ENCODE data around the gene ZNF526. TPM values are rescaled to one million over a fixed set of nuclear protein-coding genes. Genes with fewer than 3 reads are reported as not detected.

Gene ZNF526
- total and polyA plus RNA-seq, 12 donors: 2.0 to 12.5 (median 6.2) TPM

GRCh38 chr19:42214810-42215485, 5.2 kb upstream of the ZNF526 start:
- TF ChIP-seq CTCF (IDR thresholded peaks at IDR 0.05) (no peak), POLR2A (IDR thresholded peaks at IDR 0.05) (no peak)
- peaks cover 0 to 30% of the 10 kb centered on the region in 2 donors for H3K36me3 ChIP-seq (replicated peaks in 1 of 2)

GRCh38 chr19:42216653-42217519, 3.2 kb upstream of the ZNF526 start:
- Histone ChIP-seq H3K27me3 (no peaks in the 10 kb centered on the region), H3K27ac (peak overlapping the region; percentile 61 to 97 (median 74)), H3K4me1 (replicated peaks in 1 of 2) (peaks cover 17 to 69% of the 10 kb centered on the region in 2 donors), H3K9me3 (replicated peaks in 1 of 3) (no peaks in the 10 kb centered on the region), H3K4me3 (peak overlapping the region; percentile 34 to 86 (median 68)), H3K36me3 (replicated peaks in 1 of 2) (peaks cover 0 to 19% of the 10 kb centered on the region in 2 donors)
- intact Hi-C loops (cut with DNase I): no loop called here
- TF ChIP-seq POLR2A (IDR thresholded peaks at IDR 0.05) (no peak), CTCF (IDR thresholded peaks at IDR 0.05) (no peak)
- 0 to 2% (median 1%) methylated on average over 1 to 79 of the region's 79 CpGs for WGBS, 4 donors
- peak in 6 of 7 donors; percentile 55 to 71 (median 63) for DNase-seq

More at GRCh38 chr19:42214810-42215485, 5.2 kb upstream of the ZNF526 start:
- no peak for DNase-seq
- intact Hi-C loops (cut with DNase I): no loop called here
- Histone ChIP-seq H3K27ac (peak overlapping the region in 1 of 5 donors; percentile 30), H3K9me3 (replicated peaks in 1 of 3) (no peaks in the 10 kb centered on the region), H3K4me3 (no peak overlapping the region), H3K4me1 (replicated peaks in 1 of 2) (peaks cover 12 to 59% of the 10 kb centered on the region in 2 donors), H3K27me3 (no peaks in the 10 kb centered on the region)
- 65 to 76% (median 72%) methylated on average over 7 to 11 of the region's 11 CpGs for WGBS, 4 donors

GRCh38 chr19:42217520-42218437, 2.3 kb upstream of the ZNF526 start, which contains the start of gene DEDD2:
TSS of gene DEDD2 (minus strand) at chr19:42217677. CDS start at chr19:42217007, 670 bp downstream.
- intact Hi-C loops (cut with DNase I): no loop called here
- H3K4me3 ChIP-seq: peak within 1 kb of the TSS; percentile 34 to 86 (median 68)
- H3K4me1 ChIP-seq (replicated peaks in 1 of 2): peaks cover 17 to 62% of the 10 kb centered on the region in 2 donors
- H3K27ac ChIP-seq: peak within 1 kb of the TSS; percentile 64 to 97 (median 74)
- WGBS, 4 donors: 15 to 24% (median 16%) methylated on average over 36 to 57 of the region's 57 CpGs
- H3K9me3 ChIP-seq (replicated peaks in 1 of 3): no peaks in the 10 kb centered on the region
- TF ChIP-seq POLR2A (IDR thresholded peaks at IDR 0.05) (peak; percentile 42 to 78), CTCF (IDR thresholded peaks at IDR 0.05) (no peak)
- DNase-seq: peak; percentile 98 to 99 (median 98)
- no peaks in the 10 kb centered on the region for H3K27me3 ChIP-seq
- peaks cover 0 to 11% of the 10 kb centered on the region in 2 donors for H3K36me3 ChIP-seq (replicated peaks in 1 of 2)

All from adrenal gland (tissue), 12 donors.